HEK293T (cell line): ENCODE data around the gene RTTN.

ENCODE experiments used
- CTCF ChIA-PET: fragments of 350-600 bp; formaldehyde crosslinking; extraction: SDS; loops from one replicate; lab custom pipeline; 2021; ENCODE audit warnings: antibody characterized with exemption, inconsistent platforms; lab: Yijun Ruan, JAX
- POLR2A ChIA-PET: fragments of 350-600 bp; formaldehyde crosslinking; extraction: SDS; loops from one replicate; lab custom pipeline; 2020; ENCODE audit warnings: antibody characterized with exemption, inconsistent platforms; lab: Yijun Ruan, JAX
- DNase-seq: peaks from one replicate; pipeline ENCODE4 v3.0.0; 2012; ENCODE audit warnings: mixed read lengths; ENCODE audit errors: extremely low spot score
- ARNT ChIP-seq: fragments of 450-650 bp; IDR thresholded peaks from 2 replicates; pipeline ENCODE4 v1.6.1; 2017; ENCODE audit warnings: mild to moderate bottlenecking
- BHLHE40 ChIP-seq: fragments of 450-650 bp; IDR thresholded peaks from 2 replicates; pipeline ENCODE4 v1.6.1; 2016; ENCODE audit warnings: mild to moderate bottlenecking, moderate library complexity, borderline replicate concordance
- CTBP1 ChIP-seq: fragments of 450-650 bp; IDR thresholded peaks from 2 replicates; pipeline ENCODE4 v1.6.1; 2016; ENCODE audit warnings: borderline replicate concordance
- ELF4 ChIP-seq: fragments of 450-650 bp; IDR thresholded peaks from 2 replicates; pipeline ENCODE4 v1.6.1; 2017; ENCODE audit warnings: antibody characterized with exemption
- FOXA1 ChIP-seq: fragments of 450-650 bp; IDR thresholded peaks from 2 replicates; pipeline ENCODE4 v1.6.1; 2016; ENCODE audit warnings: mild to moderate bottlenecking
- FOXK2 ChIP-seq: fragments of 450-650 bp; IDR thresholded peaks from 2 replicates; pipeline ENCODE4 v1.6.1; 2016; ENCODE audit warnings: mild to moderate bottlenecking
- FOXM1 ChIP-seq: fragments of 450-650 bp; IDR thresholded peaks from 2 replicates; pipeline ENCODE4 v1.6.1; 2017; ENCODE audit warnings: mild to moderate bottlenecking, borderline replicate concordance
- HDGF ChIP-seq: fragments of 450-650 bp; IDR thresholded peaks from 2 replicates; pipeline ENCODE4 v1.6.1; 2017; ENCODE audit warnings: antibody characterized with exemption, borderline replicate concordance
- L3MBTL2 ChIP-seq: fragments of 450-650 bp; conservative IDR thresholded peaks from 2 replicates; pipeline ENCODE4 v1.6.1; 2016; ENCODE audit warnings: mild to moderate bottlenecking
- LEF1 ChIP-seq: fragments of 450-650 bp; IDR thresholded peaks from 2 replicates; pipeline ENCODE4 v1.6.1; 2017; ENCODE audit warnings: mild to moderate bottlenecking, borderline replicate concordance
- NFRKB ChIP-seq: fragments of 450-650 bp; IDR thresholded peaks from 2 replicates; pipeline ENCODE4 v1.6.1; 2016; ENCODE audit warnings: mild to moderate bottlenecking, moderate library complexity
- SP1 ChIP-seq: fragments of 450-650 bp; IDR thresholded peaks from 2 replicates; pipeline ENCODE4 v1.6.1; 2017
- SUZ12 ChIP-seq: fragments of 450-650 bp; IDR thresholded peaks from 2 replicates; pipeline ENCODE4 v1.6.1; 2016; ENCODE audit warnings: mild to moderate bottlenecking
- TARDBP ChIP-seq: fragments of 450-650 bp; IDR thresholded peaks from 2 replicates; pipeline ENCODE4 v1.6.1; 2016
- ZNF384 ChIP-seq: fragments of 450-650 bp; IDR thresholded peaks from 2 replicates; pipeline ENCODE4 v1.6.1; 2016
- TF ChIP-seq, protein P1 (sequence below): fragments of 450-650 bp; IDR thresholded peaks from 2 replicates; pipeline ENCODE4 v1.6.1; 2016

Gene RTTN

DNA sequence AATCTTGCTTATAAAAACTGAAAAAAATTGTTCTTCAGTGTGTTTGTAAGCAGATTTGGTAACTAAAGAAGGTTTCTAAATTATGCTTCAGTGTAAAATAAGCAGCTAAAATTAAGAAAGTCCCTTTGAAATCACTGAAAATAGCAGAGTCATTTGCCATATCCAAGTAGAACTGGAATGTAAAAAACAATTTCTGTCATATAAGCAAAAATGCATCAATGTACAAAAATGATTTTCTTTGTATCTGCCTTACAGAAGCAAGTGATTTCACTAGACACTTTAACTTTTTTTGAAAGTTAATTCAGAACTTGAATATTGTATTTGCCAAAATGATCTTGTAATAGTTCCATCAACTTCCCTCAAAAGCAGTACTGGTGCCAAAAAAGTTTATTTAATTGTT, 136.1 kb downstream of the RTTN start:
- CTCF ChIA-PET: no interaction called here
- no peak for DNase-seq
- POLR2A ChIA-PET: no interaction called here
- TF ChIP-seq, protein P1, sequence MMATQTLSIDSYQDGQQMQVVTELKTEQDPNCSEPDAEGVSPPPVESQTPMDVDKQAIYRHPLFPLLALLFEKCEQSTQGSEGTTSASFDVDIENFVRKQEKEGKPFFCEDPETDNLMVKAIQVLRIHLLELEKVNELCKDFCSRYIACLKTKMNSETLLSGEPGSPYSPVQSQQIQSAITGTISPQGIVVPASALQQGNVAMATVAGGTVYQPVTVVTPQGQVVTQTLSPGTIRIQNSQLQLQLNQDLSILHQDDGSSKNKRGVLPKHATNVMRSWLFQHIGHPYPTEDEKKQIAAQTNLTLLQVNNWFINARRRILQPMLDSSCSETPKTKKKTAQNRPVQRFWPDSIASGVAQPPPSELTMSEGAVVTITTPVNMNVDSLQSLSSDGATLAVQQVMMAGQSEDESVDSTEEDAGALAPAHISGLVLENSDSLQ: no peak
- TF ChIP-seq NFRKB (no peak), SP1 (no peak), BHLHE40 (no peak)

GRCh38 chr18:70068981-70069380, 136.5 kb downstream of the RTTN start:
- TF ChIP-seq SP1 (no peak), BHLHE40 (no peak), L3MBTL2 (no peak), LEF1 (no peak), ELF4 (no peak), NFRKB (no peak), TARDBP (no peak), FOXM1 (no peak), ARNT (no peak), FOXK2 (no peak), CTBP1 (no peak), HDGF (no peak), FOXA1 (no peak), SUZ12 (no peak), ZNF384 (no peak)
- TF ChIP-seq, protein P1: no peak
- ChIA-PET POLR2A (no interaction called here), CTCF (no interaction called here)
- no peak for DNase-seq

DNA sequence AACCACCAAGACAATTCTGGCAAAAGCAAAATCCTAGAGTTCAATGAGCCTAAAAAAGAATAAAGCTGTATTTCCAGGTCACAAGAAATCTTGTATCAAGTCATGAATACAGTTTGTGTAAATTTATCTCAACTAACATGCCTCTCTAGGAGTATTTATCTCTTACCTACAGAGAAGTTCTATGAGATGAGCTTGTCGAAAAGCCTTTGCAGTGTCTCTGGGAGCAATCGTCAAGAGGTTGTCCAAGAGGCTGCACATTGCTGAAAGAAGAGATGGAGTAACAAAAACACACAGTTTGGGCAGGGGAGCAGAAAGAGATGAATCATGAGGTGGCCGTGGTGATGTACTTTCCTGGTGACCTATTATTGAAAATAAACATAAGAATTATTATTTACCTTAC, 145.8 kb downstream of the RTTN start:
- POLR2A ChIA-PET: no interaction called here
- CTCF ChIA-PET: interaction anchor here (0.6 kb wide), 1 partner anchor 78 kb away, joined by 3 read pairs; no protein-coding TSS in a partner anchor
- TF ChIP-seq HDGF (no peak), BHLHE40 (no peak), FOXM1 (no peak), FOXA1 (no peak), SP1 (no peak), ZNF384 (no peak), SUZ12 (no peak), LEF1 (no peak), NFRKB (no peak), ARNT (no peak)
- TF ChIP-seq, protein P1: no peak
- no peak for DNase-seq

- TF ChIP-seq SUZ12: no peak
- no peak for TF ChIP-seq HDGF
- TF ChIP-seq FOXK2: no peak
- TF ChIP-seq L3MBTL2: no peak
- TF ChIP-seq CTBP1: no peak
- TF ChIP-seq BHLHE40: no peak
- TF ChIP-seq FOXM1: no peak
- TF ChIP-seq ARNT: no peak
- no peak for TF ChIP-seq ELF4
- TF ChIP-seq TARDBP: no peak
- no peak for TF ChIP-seq SP1
- no peak for TF ChIP-seq NFRKB
- no peak for TF ChIP-seq ZNF384
- no peak for TF ChIP-seq LEF1
- TF ChIP-seq, protein P1: no peak
- TF ChIP-seq FOXA1: no peak
- DNase-seq: no peak
- ChIA-PET POLR2A (no interaction called here), CTCF (no interaction called here)
Observed at GRCh38 chr18:70058916-70059315, 146.6 kb downstream of the RTTN start.

DNA sequence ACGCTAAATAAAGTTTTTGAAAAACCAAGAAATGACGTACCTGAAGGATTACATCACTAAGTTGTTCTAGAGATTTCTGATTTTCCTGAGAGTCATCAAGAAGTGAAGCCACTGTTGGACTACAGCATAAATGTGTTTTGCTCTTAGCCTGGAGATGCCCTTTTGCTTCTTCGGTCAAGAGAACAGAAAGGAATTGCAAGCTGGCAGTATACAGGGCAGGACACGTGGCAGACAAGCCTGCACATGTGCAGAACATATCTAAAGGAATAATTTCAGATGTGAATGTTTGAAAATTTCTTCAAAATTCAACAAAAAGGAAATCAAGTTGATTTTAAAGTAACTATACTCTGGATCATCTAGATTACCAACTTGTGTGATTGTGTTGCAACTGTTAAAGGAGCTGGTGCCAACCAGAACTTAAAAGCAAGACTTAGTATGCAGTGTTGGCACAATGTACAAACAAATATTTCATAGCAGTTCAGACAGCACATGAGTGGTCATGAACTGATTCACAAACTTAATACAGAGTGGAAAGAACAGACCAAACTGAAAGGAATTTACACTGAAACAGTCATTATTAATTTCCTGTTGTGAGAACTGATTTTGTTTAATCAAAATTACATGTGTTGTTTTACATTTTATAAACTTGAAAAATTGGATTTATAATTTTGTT, 157.4 kb downstream of the RTTN start:
- ChIA-PET POLR2A (no interaction called here), CTCF (no interaction called here)
- TF ChIP-seq HDGF (no peak), L3MBTL2 (no peak), FOXK2 (no peak), ZNF384 (no peak), SP1 (no peak), NFRKB (no peak), ARNT (no peak), ELF4 (no peak), FOXA1 (no peak)
- TF ChIP-seq, protein P1: no peak
- no peak for DNase-seq
